Astrocyte (in vitro differentiated cells and primary cell): Measurements from ENCODE around the gene NXN.

ENCODE experiments used
- EZH2 ChIP-seq: IDR thresholded peaks from 2 replicates; pipeline ENCODE4 v1.6.1; 2012; ENCODE audit warnings: mild to moderate bottlenecking, low read length, inconsistent platforms; ENCODE audit not compliant: insufficient read depth
- TF ChIP-seq, protein P1 (sequence below): IDR thresholded peaks from 2 replicates; pipeline ENCODE4 v1.5.1; 2011; ENCODE audit warnings: low read depth, mild to moderate bottlenecking, inconsistent platforms, low read length, moderate library complexity; ENCODE audit not compliant: insufficient read depth

- TF ChIP-seq, protein P1, sequence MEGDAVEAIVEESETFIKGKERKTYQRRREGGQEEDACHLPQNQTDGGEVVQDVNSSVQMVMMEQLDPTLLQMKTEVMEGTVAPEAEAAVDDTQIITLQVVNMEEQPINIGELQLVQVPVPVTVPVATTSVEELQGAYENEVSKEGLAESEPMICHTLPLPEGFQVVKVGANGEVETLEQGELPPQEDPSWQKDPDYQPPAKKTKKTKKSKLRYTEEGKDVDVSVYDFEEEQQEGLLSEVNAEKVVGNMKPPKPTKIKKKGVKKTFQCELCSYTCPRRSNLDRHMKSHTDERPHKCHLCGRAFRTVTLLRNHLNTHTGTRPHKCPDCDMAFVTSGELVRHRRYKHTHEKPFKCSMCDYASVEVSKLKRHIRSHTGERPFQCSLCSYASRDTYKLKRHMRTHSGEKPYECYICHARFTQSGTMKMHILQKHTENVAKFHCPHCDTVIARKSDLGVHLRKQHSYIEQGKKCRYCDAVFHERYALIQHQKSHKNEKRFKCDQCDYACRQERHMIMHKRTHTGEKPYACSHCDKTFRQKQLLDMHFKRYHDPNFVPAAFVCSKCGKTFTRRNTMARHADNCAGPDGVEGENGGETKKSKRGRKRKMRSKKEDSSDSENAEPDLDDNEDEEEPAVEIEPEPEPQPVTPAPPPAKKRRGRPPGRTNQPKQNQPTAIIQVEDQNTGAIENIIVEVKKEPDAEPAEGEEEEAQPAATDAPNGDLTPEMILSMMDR = no peak
- TF ChIP-seq EZH2 = no peak
Observed at GRCh38 chr17:1002412-1002753, 22.8 kb upstream of the NXN start.
